IMR-90 (cell line): Measurements from ENCODE around the gene NECAB2. TPM values are rescaled to one million over a fixed set of nuclear protein-coding genes. Genes with fewer than 3 reads are reported as not detected.

Source experiments
- ATAC-seq: fragments of 200-7000 bp; cut with Tn5 transposase; 2 replicates; pipeline ENCODE4 v1.9.1; 2020; ENCODE audit warnings: low read depth, mild to moderate bottlenecking, moderate library complexity
- BruUV-seq: library from RNA; stranded (reverse); fragments of 400-500 nt; replicated peaks from 2 replicates; lab custom pipeline; 2021; lab: Mats Ljungman, UMichigan
- CTCF ChIA-PET: fragments of 300-600 bp; formaldehyde crosslinking; extraction: SDS; loops from one replicate; lab custom pipeline; 2021; ENCODE audit warnings: antibody characterized with exemption; lab: Yijun Ruan, JAX
- POLR2A ChIA-PET: fragments of 300-600 bp; sonication (Branson Sonifier 250); formaldehyde crosslinking; loops from one replicate; lab custom pipeline; 2022; ENCODE audit warnings: antibody characterized with exemption; ENCODE audit not compliant: unreplicated experiment; lab: Charles Lee
- DNase-seq: peaks from one replicate; pipeline ENCODE4 v3.0.0; 2013
- H2AFZ ChIP-seq: replicated peaks from 2 replicates; pipeline ENCODE3; 2013; ENCODE audit warnings: low read length, mild to moderate bottlenecking; ENCODE audit not compliant: poor library complexity
- H2AK5ac ChIP-seq: 2 replicates; pipeline ENCODE4 v1.6.1; 2013; ENCODE audit warnings: low read depth, low read length, inconsistent platforms
- H2AK9ac ChIP-seq: replicated peaks from 2 replicates; pipeline ENCODE3; 2013; ENCODE audit warnings: mild to moderate bottlenecking, low read depth, low read length, moderate library complexity; ENCODE audit not compliant: poor library complexity
- H2BK120ac ChIP-seq: 2 replicates; pipeline ENCODE4 v1.6.1; 2013; ENCODE audit warnings: low read depth, low read length, inconsistent platforms
- H2BK15ac ChIP-seq: 3 replicates; pipeline ENCODE4 v1.6.1; 2013; ENCODE audit warnings: low read depth, low read length, inconsistent platforms
- H2BK20ac ChIP-seq: 2 replicates; pipeline ENCODE4 v1.6.1; 2013; ENCODE audit warnings: low read depth, mild to moderate bottlenecking, inconsistent platforms, low read length, moderate library complexity
- H2BK5ac ChIP-seq: 2 replicates; pipeline ENCODE4 v1.6.1; 2013; ENCODE audit warnings: mild to moderate bottlenecking, low read depth, low read length, inconsistent platforms; ENCODE audit not compliant: poor library complexity, severe bottlenecking
- H3K14ac ChIP-seq: replicated peaks from 2 replicates; pipeline ENCODE4 v1.6.1; 2013; ENCODE audit warnings: low read depth, low read length, inconsistent platforms
- H3K18ac ChIP-seq: 2 replicates; pipeline ENCODE4 v1.6.1; 2013; ENCODE audit warnings: low read depth, low read length, control low read depth
- H3K23ac ChIP-seq: 2 replicates; pipeline ENCODE4 v1.6.1; 2013; ENCODE audit warnings: low read depth, low read length, inconsistent platforms
- H3K27ac ChIP-seq: 2 replicates; pipeline ENCODE4 v1.5.1; 2013; ENCODE audit warnings: mild to moderate bottlenecking, control low read depth, low read length; ENCODE audit not compliant: insufficient read depth
- H3K27me3 ChIP-seq: 2 replicates; pipeline ENCODE4 v1.6.1; 2013; ENCODE audit warnings: low read length; ENCODE audit not compliant: control insufficient read depth, insufficient read depth
- H3K36me3 ChIP-seq: 2 replicates; pipeline ENCODE4 v1.6.1; 2013; ENCODE audit warnings: low read length, mixed read lengths; ENCODE audit not compliant: control insufficient read depth, insufficient read depth
- H3K4ac ChIP-seq: 2 replicates; pipeline ENCODE4 v1.6.1; 2013; ENCODE audit warnings: low read depth, low read length, inconsistent platforms
- H3K4me1 ChIP-seq: 2 replicates; pipeline ENCODE4 v1.6.1; 2013; ENCODE audit warnings: low read length, mixed read lengths; ENCODE audit not compliant: control insufficient read depth, insufficient read depth
- H3K4me2 ChIP-seq: 2 replicates; pipeline ENCODE4 v1.6.1; 2013; ENCODE audit warnings: low read depth, mild to moderate bottlenecking, control low read depth, low read length, moderate library complexity
- H3K4me3 ChIP-seq: 2 replicates; pipeline ENCODE4 v1.5.1; 2013; ENCODE audit warnings: low read depth, mild to moderate bottlenecking, control low read depth, low read length, moderate library complexity; ENCODE audit not compliant: insufficient read depth
- H3K56ac ChIP-seq: 2 replicates; pipeline ENCODE4 v1.6.1; 2013; ENCODE audit warnings: low read length, inconsistent platforms; ENCODE audit not compliant: insufficient read depth; ENCODE audit errors: extremely low read depth
- H3K79me1 ChIP-seq, 2 experiments: 2 replicates each; pipeline ENCODE4 v1.6.1; 2013; ENCODE audit warnings: low read length in 2 of 2, inconsistent platforms in 1 of 2, low read depth in 1 of 2
- H3K9ac ChIP-seq: 2 replicates; pipeline ENCODE4 v1.6.1; 2013; ENCODE audit warnings: low read depth, low read length, control low read depth
- H3K9me1 ChIP-seq: 2 replicates; pipeline ENCODE4 v1.6.1; 2013; ENCODE audit warnings: low read length, inconsistent platforms; ENCODE audit not compliant: insufficient read depth
- H3K9me3 ChIP-seq: 2 replicates; pipeline ENCODE4 v1.6.1; 2013; ENCODE audit warnings: low read length; ENCODE audit not compliant: control insufficient read depth, insufficient read depth
- H4K20me1 ChIP-seq: 2 replicates; pipeline ENCODE4 v1.6.1; 2013; ENCODE audit warnings: low read length, inconsistent platforms; ENCODE audit not compliant: insufficient read depth
- H4K5ac ChIP-seq: 2 replicates; pipeline ENCODE4 v1.6.1; 2013; ENCODE audit warnings: mild to moderate bottlenecking, low read depth, low read length, control low read depth
- H4K8ac ChIP-seq, 2 experiments: 2 replicates each; pipeline ENCODE4 v1.6.1; 2013; ENCODE audit warnings: low read depth in 2 of 2, low read length in 2 of 2, control low read depth in 1 of 2, inconsistent platforms in 1 of 2
- H4K91ac ChIP-seq: 2 replicates; pipeline ENCODE4 v1.6.1; 2013; ENCODE audit warnings: low read depth, low read length, inconsistent platforms; ENCODE audit not compliant: insufficient read depth
- BHLHE40 ChIP-seq: fragments of 150-350 bp; IDR thresholded peaks from 2 replicates; pipeline ENCODE4 v1.6.1; 2016; ENCODE audit warnings: mild to moderate bottlenecking, low read depth, low read length
- CEBPB ChIP-seq: IDR thresholded peaks from 2 replicates; pipeline ENCODE4 v1.6.1; 2012; ENCODE audit warnings: low read depth, low read length, improper control_type of control experiment
- CHD1 ChIP-seq: IDR thresholded peaks from 2 replicates; pipeline ENCODE4 v1.6.1; 2012; ENCODE audit warnings: low read depth, low read length, improper control_type of control experiment
- CTCF ChIP-seq: conservative IDR thresholded peaks from 2 replicates; pipeline ENCODE4 v1.5.1; 2012; ENCODE audit warnings: mild to moderate bottlenecking, low read depth, low read length, improper control_type of control experiment
- ELK1 ChIP-seq: fragments of 150-350 bp; IDR thresholded peaks from 2 replicates; pipeline ENCODE4 v1.6.1; 2016; ENCODE audit warnings: low read depth, mild to moderate bottlenecking, low read length, moderate library complexity, borderline replicate concordance
- FOS ChIP-seq: fragments of 150-350 bp; IDR thresholded peaks from 2 replicates; pipeline ENCODE4 v1.6.1; 2016; ENCODE audit warnings: low read depth, low read length
- MAFK ChIP-seq: IDR thresholded peaks from 2 replicates; pipeline ENCODE4 v1.6.1; 2012; ENCODE audit warnings: low read depth, low read length, improper control_type of control experiment
- MAZ ChIP-seq: IDR thresholded peaks from 2 replicates; pipeline ENCODE4 v1.6.1; 2012; ENCODE audit warnings: low read depth, mild to moderate bottlenecking, low read length, improper control_type of control experiment, moderate library complexity, borderline replicate concordance
- MXI1 ChIP-seq: IDR thresholded peaks from 2 replicates; pipeline ENCODE4 v1.6.1; 2012; ENCODE audit warnings: low read depth, mild to moderate bottlenecking, low read length, moderate library complexity, borderline replicate concordance
- NFE2L2 ChIP-seq: fragments of 150-350 bp; IDR thresholded peaks from 2 replicates; pipeline ENCODE4 v1.6.1; 2016; ENCODE audit warnings: low read depth, mild to moderate bottlenecking, low read length
- POLR2A ChIP-seq: IDR thresholded peaks from 2 replicates; pipeline ENCODE4 v1.6.1; 2012; ENCODE audit warnings: mild to moderate bottlenecking, low read depth, low read length
- RAD21 ChIP-seq: IDR thresholded peaks from 2 replicates; pipeline ENCODE4 v1.6.1; 2012; ENCODE audit warnings: low read length, improper control_type of control experiment
- RCOR1 ChIP-seq: IDR thresholded peaks from 2 replicates; pipeline ENCODE4 v1.6.1; 2012; ENCODE audit warnings: mild to moderate bottlenecking, low read length, improper control_type of control experiment; ENCODE audit not compliant: insufficient replicate concordance
- RFX5 ChIP-seq: IDR thresholded peaks from 2 replicates; pipeline ENCODE4 v1.8.0; 2012; ENCODE audit warnings: low read depth, mild to moderate bottlenecking, low read length, moderate library complexity
- SMC3 ChIP-seq: fragments of 150-350 bp; IDR thresholded peaks from 2 replicates; pipeline ENCODE4 v1.6.1; 2016; ENCODE audit warnings: low read depth, mild to moderate bottlenecking, antibody characterized with exemption, low read length, moderate library complexity
- USF2 ChIP-seq: fragments of 150-350 bp; IDR thresholded peaks from 2 replicates; pipeline ENCODE4 v1.6.1; 2017; ENCODE audit warnings: mild to moderate bottlenecking, antibody characterized with exemption, low read length, low read depth
- WGBS, 2 experiments: methylation state at CpG; one replicate each; pipeline versions ENCODE4 v1.1.5 to v1.1.7; 2013; ENCODE audit warnings: missing lambda C conversion rate in 2 of 2; ENCODE audit not compliant: insufficient read length in 1 of 2; ENCODE audit errors: extremely low coverage in 2 of 2; 5-methylcytosine and 5-hydroxymethylcytosine counted together
- dilution Hi-C: fragments of 300-500 bp; cut with HindIII; formaldehyde crosslinking; loops from one replicate; pipeline ENCODE4 v1.14.3; 2018; ENCODE audit warnings: low sequenced_read_pairs; ENCODE audit not compliant: unreplicated experiment
- in situ Hi-C: fragments of 300-500 bp; cut with MboI; formaldehyde crosslinking; loops from 3 replicates; pipeline ENCODE4 v1.14.3; 2019; ENCODE audit warnings: low sequenced_read_pairs, inconsistent platforms, mixed read lengths
- intact Hi-C: fragments of 100-400 bp; cut with micrococcal nuclease; formaldehyde crosslinking; loops from 2 replicates; pipeline ENCODE4 v1.10.0; 2022
- polyA plus RNA-seq, 3 experiments: library from polyadenylated mRNA; depleted of rRNA; stranded (reverse); fragments of >200 nt; gene quantifications; 2 replicates each; pipeline ENCODE4 v1.2.3, GENCODE V29; 2012; ENCODE audit warnings: low replicate concordance in 1 of 3
- total RNA-seq: library from RNA; depleted of rRNA; stranded (reverse); fragments of >200 nt; gene quantifications from 2 replicates; pipeline ENCODE4 v1.2.3, GENCODE V29; 2012

Gene NECAB2
- total and polyA plus RNA-seq, 2 of the 4 experiments (the other 2 are of a cell fraction), result 0.27 TPM; not detected in 1

GRCh38 chr16:84036982-84037425 is 69.0 kb downstream of the NECAB2 start:
- POLR2A ChIA-PET, result no interaction called here
- dilution Hi-C loops, result no loop called here
- peaks cover 56% of the 10 kb centered on the region for H3K27me3 ChIP-seq
- BruUV-seq, result no TSS peak
- H3K9ac ChIP-seq, result no peak overlapping the region
- TF ChIP-seq RCOR1 (no peak), USF2 (no peak), SMC3 (no peak), CEBPB (no peak), BHLHE40 (no peak), MXI1 (no peak), FOS (no peak), ELK1 (no peak), CTCF (no peak), RFX5 (no peak), MAZ (no peak), MAFK (no peak), POLR2A (no peak), RAD21 (no peak), CHD1 (no peak), NFE2L2 (no peak)
- H3K4me3 ChIP-seq, result no peak overlapping the region
- no peaks in the 10 kb centered on the region for H4K20me1 ChIP-seq
- peaks cover 13% of the 10 kb centered on the region for H3K9me3 ChIP-seq
- no peaks in the 10 kb centered on the region for H3K36me3 ChIP-seq
- H2BK5ac ChIP-seq, result no peak overlapping the region
- CTCF ChIA-PET, result no interaction called here
- H2AFZ ChIP-seq, result no peak overlapping the region
- H2AK9ac ChIP-seq, result no peak overlapping the region
- intact Hi-C loops, result no loop called here
- ATAC-seq (no peak), DNase-seq (no peak)
- no peak overlapping the region for H4K5ac ChIP-seq
- H3K18ac ChIP-seq, result no peak overlapping the region
- H3K4me2 ChIP-seq, result no peak overlapping the region
- H4K8ac ChIP-seq, result no peak overlapping the region
- H2AK5ac ChIP-seq, result no peak overlapping the region
- H3K79me1 ChIP-seq, result no peaks in the 10 kb centered on the region
- WGBS, 2 experiments, result 64% methylated on average over 4 of the region's 8 CpGs; no CpG with 5 or more reads in 1 of the 2 experiments
- no peak overlapping the region for H2BK15ac ChIP-seq
- H3K27ac ChIP-seq, result no peak overlapping the region
- H3K56ac ChIP-seq, result no peak overlapping the region
- in situ Hi-C loops, result no loop called here
- H3K14ac ChIP-seq, result no peak overlapping the region
- no peak overlapping the region for H3K23ac ChIP-seq
- no peaks in the 10 kb centered on the region for H3K4me1 ChIP-seq
- H3K9me1 ChIP-seq, result no peaks in the 10 kb centered on the region
- no peak overlapping the region for H2BK120ac ChIP-seq
- H4K91ac ChIP-seq, result no peak overlapping the region
- H3K4ac ChIP-seq, result no peak overlapping the region
- H2BK20ac ChIP-seq, result no peak overlapping the region
